ENCODE results near the gene MAGIX. TPM values are rescaled to one million over a fixed set of nuclear protein-coding genes. Genes with fewer than 3 reads are reported as not detected.

Gene MAGIX
- total RNA-seq, 2 experiments from 2014 or later, result 0.49 to 1.3 TPM

DNA sequence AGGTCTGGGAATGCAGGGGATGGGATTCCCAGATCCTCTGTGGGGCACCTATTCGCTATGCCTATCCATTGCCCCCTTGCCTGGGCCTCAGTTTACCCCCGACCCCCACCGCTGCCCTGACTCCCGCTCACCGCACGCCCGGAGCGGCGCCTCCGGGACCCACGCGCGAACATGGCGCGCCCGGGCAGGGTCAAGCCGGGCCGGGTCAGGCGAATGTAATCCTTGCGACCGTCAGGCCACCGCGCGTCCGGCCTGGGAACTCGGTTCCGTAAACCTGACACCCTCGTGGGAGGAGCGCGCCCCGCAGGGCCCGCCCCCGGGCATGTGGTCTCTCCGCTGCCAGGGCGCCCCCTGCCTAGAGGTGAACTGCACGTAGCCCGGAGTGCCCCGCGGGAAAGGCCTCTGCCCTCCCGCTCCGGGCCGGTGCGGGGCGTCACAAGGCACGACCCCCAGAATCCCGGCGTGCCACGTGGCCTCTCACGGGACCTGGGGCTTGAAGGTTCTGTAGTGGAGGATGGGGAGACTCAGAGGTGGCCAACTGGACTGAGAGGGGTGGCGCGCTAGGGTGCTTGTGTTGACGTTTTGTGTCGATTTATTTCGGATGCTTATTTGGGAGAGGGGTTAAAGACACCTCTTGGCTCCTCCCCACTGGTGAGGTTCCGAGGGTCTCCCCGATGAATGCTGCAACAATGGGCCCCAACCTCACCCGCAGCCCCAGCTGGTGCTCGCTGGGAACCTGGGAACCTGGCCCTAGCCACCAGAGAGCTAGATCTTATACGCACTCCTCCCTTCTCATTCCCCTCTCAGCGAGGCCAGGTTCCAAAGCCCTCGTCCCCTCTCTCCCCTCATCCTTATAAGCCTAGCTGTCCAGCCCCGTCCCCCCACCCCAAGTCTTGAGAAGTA, 23.8 kb downstream of the MAGIX start, which contains the start of gene PRICKLE3:
TSS of gene PRICKLE3 (minus strand) at position 249 of the 903 bp plus-strand sequence. CDS start at position 173, 76 bp downstream.
- POLR2A ChIA-PET, result no interaction called here
- CTCF ChIA-PET, result interaction anchor here (0.6 to 0.7 kb wide), 4 partner anchors 24 to 981 kb away, joined by 3 read pairs; partner anchors contain the start of genes MAGIX and PPP1R3F
- H3K36me3 Mint-ChIP-seq (ENCODE audit: low read depth), result peaks cover 4% of the 10 kb centered on the region
- peak within 1 kb of the TSS; percentile 83 for H3K27ac Mint-ChIP-seq
- peaks cover 12% of the 10 kb centered on the region for H3K4me1 Mint-ChIP-seq
- H3K9me3 Mint-ChIP-seq (ENCODE audit: low read depth), result no peaks in the 10 kb centered on the region
- intact Hi-C loops (cut with DNase I, micrococcal nuclease), result no loop called here
- DNase-seq, result peak; percentile 87
- no peaks in the 10 kb centered on the region for H3K27me3 Mint-ChIP-seq
- peak within 1 kb of the TSS; percentile 86 for H3K4me3 Mint-ChIP-seq
- ATAC-seq, result peak; percentile 5

DNA sequence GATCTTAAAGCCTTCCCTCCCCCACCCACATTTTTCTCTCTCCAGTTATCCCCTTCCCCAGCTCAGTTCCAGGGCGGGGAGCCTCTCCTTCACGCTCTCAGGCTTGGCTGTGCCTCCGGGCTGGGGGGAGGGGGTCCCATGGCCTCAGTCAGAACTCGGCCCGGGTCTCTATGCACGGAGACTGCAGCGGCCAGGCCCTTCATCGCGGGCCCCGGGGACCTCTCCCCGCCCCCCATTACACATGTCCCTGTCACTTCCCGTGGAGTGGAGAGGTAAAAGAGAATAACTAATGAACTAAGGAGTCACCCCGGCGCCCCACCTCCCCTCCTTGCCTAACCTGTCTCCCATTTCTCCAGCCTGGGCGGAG, 24.5 kb downstream of the MAGIX start:
- peak overlapping the region; percentile 31 for H3K27ac Mint-ChIP-seq
- POLR2A ChIA-PET, result no interaction called here
- H3K27me3 Mint-ChIP-seq, result no peaks in the 10 kb centered on the region
- H3K4me3 Mint-ChIP-seq, result peak overlapping the region; percentile 86
- DNase-seq (no peak), ATAC-seq (no peak)
- H3K36me3 Mint-ChIP-seq (ENCODE audit: low read depth), result peaks cover 5% of the 10 kb centered on the region
- CTCF ChIA-PET, result interaction anchor here (0.6 kb wide), 2 partner anchors 25 to 981 kb away, joined by 3 read pairs; partner anchors contain the start of gene MAGIX
- peaks cover 12% of the 10 kb centered on the region for H3K4me1 Mint-ChIP-seq
- H3K9me3 Mint-ChIP-seq (ENCODE audit: low read depth), result no peaks in the 10 kb centered on the region
- intact Hi-C loops (cut with DNase I, micrococcal nuclease), result no loop called here

DNA sequence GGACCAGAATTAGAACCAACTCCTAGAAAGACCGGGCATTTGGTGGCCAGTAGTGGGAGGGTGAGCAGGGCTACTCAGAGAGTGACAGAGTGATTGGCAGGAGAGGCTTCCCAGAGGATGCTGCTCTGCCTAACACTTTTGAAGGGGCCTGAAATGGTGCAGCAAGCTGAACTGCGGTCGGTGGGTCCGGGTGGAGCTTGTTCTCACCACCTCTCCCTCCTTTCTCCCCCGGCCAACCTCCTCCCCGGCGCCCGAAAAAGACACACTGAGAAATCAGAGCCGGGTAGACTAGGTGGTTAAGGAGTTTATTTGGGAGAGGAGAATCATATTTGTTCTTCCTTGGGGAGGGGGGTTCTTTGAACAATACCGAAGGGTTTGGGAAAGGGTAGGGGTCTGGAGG, 25.0 kb downstream of the MAGIX start:
- Mint-ChIP-seq H3K36me3 (ENCODE audit: low read depth) (peaks cover 2% of the 10 kb centered on the region), H3K27ac (no peak overlapping the region)
- intact Hi-C loops (cut with DNase I, micrococcal nuclease), result no loop called here

DNA sequence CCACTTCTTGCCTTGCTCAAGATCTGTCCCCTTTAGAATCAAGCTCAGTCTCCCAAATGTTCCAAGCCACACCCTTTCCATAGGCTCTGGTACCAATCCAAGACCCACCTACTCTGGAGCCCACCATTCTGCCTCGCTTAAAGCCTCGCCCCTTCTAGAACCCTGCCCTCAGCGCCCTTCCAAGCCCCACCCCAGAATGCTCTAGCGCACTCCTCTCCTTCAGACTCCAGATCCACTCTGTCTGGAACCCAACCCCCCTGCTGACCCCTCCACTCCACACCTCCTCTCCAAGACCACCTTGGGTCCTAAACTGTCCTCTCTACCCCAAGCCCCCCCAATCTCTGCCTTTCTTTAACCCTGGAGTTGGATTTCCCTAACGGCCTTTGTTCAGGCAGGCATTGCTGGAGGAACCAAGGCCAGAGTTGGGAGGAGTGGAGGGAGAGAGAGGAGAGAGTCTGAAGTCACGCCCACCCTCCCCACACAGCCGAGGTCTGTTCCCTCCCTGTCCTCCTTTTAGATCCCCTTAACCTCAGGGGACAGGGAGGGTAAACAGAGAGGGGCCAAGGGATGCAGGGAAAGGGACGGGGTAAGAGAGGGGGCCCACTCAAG, 26.0 kb downstream of the MAGIX start:
- H3K9me3 Mint-ChIP-seq (ENCODE audit: low read depth), result no peaks in the 10 kb centered on the region
- H3K4me1 Mint-ChIP-seq, result peaks cover 25% of the 10 kb centered on the region
- CTCF ChIA-PET, result interaction anchor here (1.1 kb wide), 1 partner anchor 8 kb away, joined by 3 read pairs; no protein-coding TSS in a partner anchor
- no peak overlapping the region for H3K27ac Mint-ChIP-seq
- H3K36me3 Mint-ChIP-seq (ENCODE audit: low read depth), result peaks cover 2% of the 10 kb centered on the region
- no peaks in the 10 kb centered on the region for H3K27me3 Mint-ChIP-seq
- POLR2A ChIA-PET, result no interaction called here
- DNase-seq (no peak), ATAC-seq (no peak)
- no peak overlapping the region for H3K4me3 Mint-ChIP-seq
- intact Hi-C loops (cut with DNase I, micrococcal nuclease), result no loop called here

More for the DNA sequence above, 25.0 kb downstream of the MAGIX start:
- ChIA-PET POLR2A (no interaction called here), CTCF (interaction anchor here (0.6 kb wide), 1 partner anchor 146 kb away, joined by 3 read pairs; no protein-coding TSS in a partner anchor)
- H3K9me3 Mint-ChIP-seq (ENCODE audit: low read depth), result no peaks in the 10 kb centered on the region
- ATAC-seq (no peak), DNase-seq (no peak)
- no peaks in the 10 kb centered on the region for H3K27me3 Mint-ChIP-seq
- H3K4me1 Mint-ChIP-seq, result peaks cover 14% of the 10 kb centered on the region
- H3K4me3 Mint-ChIP-seq, result no peak overlapping the region

- no peaks in the 10 kb centered on the region for H3K9me3 Mint-ChIP-seq (ENCODE audit: low read depth)
- H3K4me1 Mint-ChIP-seq, result peaks cover 27% of the 10 kb centered on the region
- POLR2A ChIA-PET, result interaction anchor here (0.7 kb wide), 1 partner anchor 612 kb away, joined by 3 read pairs; no protein-coding TSS in a partner anchor
These were observed 27.0 kb downstream of the MAGIX start for GRCh38 chrX:49189606-49190005.

DNA sequence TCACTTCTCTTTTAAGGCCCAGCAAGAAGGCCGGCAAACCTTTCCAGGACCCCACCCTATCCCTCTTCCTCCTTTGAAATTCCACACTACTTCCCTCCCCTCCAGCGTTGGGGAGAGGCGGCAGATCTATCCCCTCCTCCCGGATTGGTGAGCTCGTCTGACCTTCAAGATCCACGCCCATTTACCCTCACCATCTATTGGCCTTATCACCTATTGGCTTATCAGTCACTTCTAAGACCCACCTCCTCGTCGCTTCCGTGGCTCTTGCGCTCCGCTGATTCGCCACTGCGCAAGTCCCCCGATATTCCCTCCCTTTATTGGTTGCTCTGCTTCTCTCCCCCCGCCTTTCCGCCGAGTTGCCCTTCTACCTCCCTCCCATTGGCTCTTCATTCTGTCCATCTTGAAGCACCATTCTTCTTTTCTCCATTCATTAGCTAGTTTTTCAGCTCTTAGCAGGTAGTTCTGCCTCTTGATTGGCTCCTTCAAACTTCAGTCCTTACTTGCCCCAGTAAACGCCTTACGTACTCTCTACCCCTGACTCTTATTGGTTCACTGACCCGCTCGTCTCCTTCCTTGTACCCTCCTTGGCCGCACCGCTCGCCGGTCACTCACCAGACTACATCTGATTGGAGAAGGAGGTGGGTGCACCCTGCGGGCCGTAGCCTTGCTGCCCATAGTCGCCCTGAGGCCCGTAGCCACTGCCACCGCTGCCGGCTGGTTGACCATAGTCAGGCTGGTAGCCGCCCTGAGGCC, 28.4 kb downstream of the MAGIX start:
- intact Hi-C loops (cut with DNase I, micrococcal nuclease), result loop anchor here (1.0 to 5.0 kb wide), 6 partner anchors 9 to 81 kb away; partner anchors contain the start of genes SYP (in 2 of the 2), CACNA1F (in 1 of the 2) and PPP1R3F (in 1 of the 2)
- ATAC-seq (peak; percentile 91), DNase-seq (peak; percentile 89)
- no peaks in the 10 kb centered on the region for H3K27me3 Mint-ChIP-seq
- ChIA-PET POLR2A (interaction anchor here (0.7 to 1.3 kb wide), 6 partner anchors 19 to 78 kb away, joined by 3 to 6 read pairs (median 3); partner anchors contain the start of genes CCDC22 and PLP2), CTCF (interaction anchor here (0.6 to 1.3 kb wide), 6 partner anchors 9 to 270 kb away, joined by 3 to 5 read pairs (median 3); no protein-coding TSS in a partner anchor)
- H3K4me1 Mint-ChIP-seq, result peaks cover 23% of the 10 kb centered on the region
- no peaks in the 10 kb centered on the region for H3K9me3 Mint-ChIP-seq (ENCODE audit: low read depth)
- peaks cover 2% of the 10 kb centered on the region for H3K36me3 Mint-ChIP-seq (ENCODE audit: low read depth)
- H3K27ac Mint-ChIP-seq, result peak overlapping the region; percentile 97
- H3K4me3 Mint-ChIP-seq, result peak overlapping the region; percentile 96

More at GRCh38 chrX:49189606-49190005, 27.0 kb downstream of the MAGIX start:
- intact Hi-C loops (cut with DNase I, micrococcal nuclease), result loop anchor here (2.0 to 5.0 kb wide), 4 partner anchors 33 to 83 kb away; partner anchors contain the start of gene CACNA1F (in 1 of the 2)
- peaks cover 2% of the 10 kb centered on the region for H3K36me3 Mint-ChIP-seq (ENCODE audit: low read depth)
- ATAC-seq, result no peak
- H3K27ac Mint-ChIP-seq, result peak overlapping the region; percentile 67
- no peaks in the 10 kb centered on the region for H3K27me3 Mint-ChIP-seq
- CTCF ChIA-PET, result interaction anchor here (1.1 kb wide), 1 partner anchor 9 kb away, joined by 3 read pairs; no protein-coding TSS in a partner anchor
- H3K4me3 Mint-ChIP-seq, result peak overlapping the region; percentile 96
- DNase-seq, result no peak

DNA sequence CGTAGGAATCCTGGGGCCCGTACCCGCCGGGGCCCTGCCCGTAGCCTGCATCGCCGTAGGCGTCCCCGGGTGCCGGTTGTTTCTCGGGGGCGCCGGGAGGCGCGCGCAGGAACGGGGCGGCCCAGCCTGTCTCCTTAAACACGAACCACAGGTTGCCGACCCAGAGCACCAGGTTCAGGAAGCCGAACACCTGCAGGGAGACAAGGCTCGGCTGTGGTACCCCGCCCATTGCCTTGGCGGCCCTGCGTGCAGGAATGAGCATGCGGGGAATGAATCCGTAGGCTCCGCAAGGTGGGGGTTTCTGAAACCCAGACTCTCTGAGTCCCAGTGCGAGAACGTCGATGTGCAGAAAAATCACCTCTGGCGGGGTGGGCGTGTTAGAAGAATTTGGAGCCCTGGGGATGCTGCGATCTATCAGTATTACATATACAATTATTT, 29.0 kb downstream of the MAGIX start:
- ATAC-seq (peak; percentile 2), DNase-seq (peak; percentile 62)
- ChIA-PET POLR2A (interaction anchor here (1.0 to 1.3 kb wide), 2 partner anchors 20 to 44 kb away, joined by 3 to 6 read pairs; partner anchors contain the start of genes CCDC22 and PLP2), CTCF (interaction anchor here (0.7 to 2.5 kb wide), 7 partner anchors 9 to 109 kb away, joined by 3 to 8 read pairs (median 4); no protein-coding TSS in a partner anchor)
- no peaks in the 10 kb centered on the region for H3K9me3 Mint-ChIP-seq (ENCODE audit: low read depth)
- H3K4me1 Mint-ChIP-seq, result peaks cover 20% of the 10 kb centered on the region
- peaks cover 2% of the 10 kb centered on the region for H3K36me3 Mint-ChIP-seq (ENCODE audit: low read depth)
- H3K27ac Mint-ChIP-seq, result peak overlapping the region; percentile 78
- peak overlapping the region; percentile 96 for H3K4me3 Mint-ChIP-seq
- H3K27me3 Mint-ChIP-seq, result no peaks in the 10 kb centered on the region
- intact Hi-C loops (cut with DNase I, micrococcal nuclease), result loop anchor here (1.0 to 5.0 kb wide), 7 partner anchors 9 to 563 kb away; partner anchors contain the start of genes SYP (in 2 of the 2), CACNA1F (in 1 of the 2) and PPP1R3F (in 1 of the 2)

DNA sequence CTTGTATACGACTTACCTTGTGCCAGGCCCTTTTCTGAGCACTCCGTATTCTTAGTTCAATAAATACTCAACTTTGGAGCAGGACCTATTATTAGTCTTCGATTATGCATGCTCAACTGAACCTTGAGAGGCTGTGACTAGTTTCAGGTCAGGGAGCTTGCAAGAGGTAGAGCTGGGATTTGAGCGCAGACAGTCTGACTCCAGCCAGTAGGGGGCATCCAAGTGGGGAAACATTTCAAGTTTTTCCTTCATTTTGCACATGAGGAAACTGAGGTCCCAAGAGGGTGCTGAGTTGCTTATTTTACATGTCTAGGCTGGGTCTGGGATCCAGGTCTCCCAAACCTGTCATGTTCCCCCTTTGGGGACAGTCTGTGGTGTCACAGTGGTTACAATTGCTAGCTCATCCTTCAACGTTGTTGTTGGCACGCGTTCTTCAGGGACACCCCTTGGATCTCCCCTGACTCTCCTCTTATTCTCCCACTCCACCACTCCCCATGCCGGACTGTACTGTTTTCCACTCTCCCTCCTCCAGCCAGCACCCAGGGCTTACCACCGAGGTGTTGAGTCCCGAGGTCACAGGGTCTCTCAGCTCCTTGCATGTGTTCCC, 30.3 kb downstream of the MAGIX start:
- no peaks in the 10 kb centered on the region for H3K27me3 Mint-ChIP-seq
- H3K9me3 Mint-ChIP-seq (ENCODE audit: low read depth), result no peaks in the 10 kb centered on the region
- peaks cover 2% of the 10 kb centered on the region for H3K36me3 Mint-ChIP-seq (ENCODE audit: low read depth)
- ChIA-PET POLR2A (interaction anchor here (0.5 kb wide), 2 partner anchors 24 to 44 kb away, joined by 4 to 7 read pairs; no protein-coding TSS in a partner anchor), CTCF (interaction anchor here (0.6 to 2.5 kb wide), 15 partner anchors 13 to 873 kb away, joined by 3 to 8 read pairs (median 4); partner anchors contain the start of genes PLP2 and PPP1R3F)
- ATAC-seq, result no peak
- peak; percentile 60 for DNase-seq
- H3K4me3 Mint-ChIP-seq, result peak overlapping the region; percentile 54
- intact Hi-C loops (cut with DNase I, micrococcal nuclease), result loop anchor here (2.0 to 5.0 kb wide), 3 partner anchors 39 to 562 kb away; partner anchors contain the start of gene CACNA1F (in 1 of the 2)
- H3K27ac Mint-ChIP-seq, result peak overlapping the region; percentile 90
- H3K4me1 Mint-ChIP-seq, result peaks cover 20% of the 10 kb centered on the region

GRCh38 chrX:49193542-49193964, 31.0 kb downstream of the MAGIX start:
- peaks cover 2% of the 10 kb centered on the region for H3K36me3 Mint-ChIP-seq (ENCODE audit: low read depth)
- H3K27ac Mint-ChIP-seq, result peak overlapping the region; percentile 90
- no peak overlapping the region for H3K4me3 Mint-ChIP-seq
- H3K9me3 Mint-ChIP-seq (ENCODE audit: low read depth), result no peaks in the 10 kb centered on the region
- peaks cover 26% of the 10 kb centered on the region for H3K4me1 Mint-ChIP-seq
- intact Hi-C loops (cut with DNase I, micrococcal nuclease), result loop anchor here (2.0 to 5.0 kb wide), 3 partner anchors 39 to 561 kb away; partner anchors contain the start of gene CACNA1F (in 1 of the 2)
- ChIA-PET CTCF (interaction anchor here (0.7 to 2.5 kb wide), 5 partner anchors 21 to 726 kb away, joined by 5 to 8 read pairs (median 7); no protein-coding TSS in a partner anchor), POLR2A (no interaction called here)
- no peaks in the 10 kb centered on the region for H3K27me3 Mint-ChIP-seq
- DNase-seq, result peak; percentile 47
- no peak for ATAC-seq
